NB4 (cell line): ENCODE measurements around the gene GBGT1.

Experiments used
- POLR2A ChIP-seq: IDR thresholded peaks from 2 replicates; pipeline ENCODE4 v1.6.1; 2011; ENCODE audit warnings: mild to moderate bottlenecking; ENCODE audit not compliant: insufficient read length; ENCODE audit errors: extremely low read depth
- TF ChIP-seq, protein P1 (sequence below): IDR thresholded peaks from one replicate; pipeline ENCODE4 v1.5.1; 2012; ENCODE audit warnings: low read depth, low read length

DNA sequence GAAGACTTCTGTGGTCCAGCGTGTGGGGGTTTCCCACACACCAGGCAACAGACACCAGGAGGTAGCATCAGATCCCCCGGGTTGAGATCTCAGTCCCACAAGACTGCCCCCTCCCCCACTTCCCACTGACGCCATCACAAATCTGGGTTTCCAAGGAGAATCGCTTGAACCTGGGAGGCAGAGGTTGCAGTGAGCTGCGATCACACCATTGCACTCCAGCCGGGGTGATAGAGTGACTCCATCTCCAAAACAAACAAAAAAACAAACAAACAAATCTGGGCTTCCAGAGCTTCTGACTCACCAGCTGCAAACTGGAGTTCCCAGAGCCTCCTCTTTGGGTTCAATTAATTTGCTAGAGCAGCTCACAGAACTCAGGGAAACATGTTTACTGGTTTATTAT is 4.7 kb upstream of the GBGT1 start:
- TF ChIP-seq, protein P1, sequence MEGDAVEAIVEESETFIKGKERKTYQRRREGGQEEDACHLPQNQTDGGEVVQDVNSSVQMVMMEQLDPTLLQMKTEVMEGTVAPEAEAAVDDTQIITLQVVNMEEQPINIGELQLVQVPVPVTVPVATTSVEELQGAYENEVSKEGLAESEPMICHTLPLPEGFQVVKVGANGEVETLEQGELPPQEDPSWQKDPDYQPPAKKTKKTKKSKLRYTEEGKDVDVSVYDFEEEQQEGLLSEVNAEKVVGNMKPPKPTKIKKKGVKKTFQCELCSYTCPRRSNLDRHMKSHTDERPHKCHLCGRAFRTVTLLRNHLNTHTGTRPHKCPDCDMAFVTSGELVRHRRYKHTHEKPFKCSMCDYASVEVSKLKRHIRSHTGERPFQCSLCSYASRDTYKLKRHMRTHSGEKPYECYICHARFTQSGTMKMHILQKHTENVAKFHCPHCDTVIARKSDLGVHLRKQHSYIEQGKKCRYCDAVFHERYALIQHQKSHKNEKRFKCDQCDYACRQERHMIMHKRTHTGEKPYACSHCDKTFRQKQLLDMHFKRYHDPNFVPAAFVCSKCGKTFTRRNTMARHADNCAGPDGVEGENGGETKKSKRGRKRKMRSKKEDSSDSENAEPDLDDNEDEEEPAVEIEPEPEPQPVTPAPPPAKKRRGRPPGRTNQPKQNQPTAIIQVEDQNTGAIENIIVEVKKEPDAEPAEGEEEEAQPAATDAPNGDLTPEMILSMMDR: no peak
- TF ChIP-seq POLR2A: no peak
